Liver (tissue), 9 donors: Measurements from ENCODE around the gene STAT1. TPM values are rescaled to one million over a fixed set of nuclear protein-coding genes. Genes with fewer than 3 reads are reported as not detected.

Source experiments
- DNase-seq: peaks from one replicate; pipeline ENCODE4 v3.0.0-alpha.2; 2017; ENCODE audit warnings: low spot score
- H3K27ac ChIP-seq, 2 donors: one replicate each; pipeline ENCODE4 v1.7.0; 2013; ENCODE audit warnings: inconsistent platforms in 2 of 2, low read length in 2 of 2, control low read depth in 1 of 2, low read depth in 1 of 2, mild to moderate bottlenecking in 1 of 2
- H3K27me3 ChIP-seq, 4 donors: one replicate each; pipeline versions ENCODE4 v1.6.1 to v1.7.0; 2013; ENCODE audit warnings: low read length in 3 of 4, inconsistent platforms in 1 of 4, mild to moderate bottlenecking in 1 of 4, moderate library complexity in 1 of 4; ENCODE audit not compliant: control insufficient read depth in 4 of 4, insufficient read depth in 4 of 4
- H3K36me3 ChIP-seq, 4 donors: one replicate each; pipeline versions ENCODE4 v1.6.1 to v1.7.0; 2013; ENCODE audit warnings: low read length in 3 of 4, mild to moderate bottlenecking in 3 of 4, low read depth in 1 of 4, moderate library complexity in 1 of 4; ENCODE audit not compliant: control insufficient read depth in 4 of 4, insufficient read depth in 3 of 4
- H3K4me1 ChIP-seq, 4 donors: one replicate each; pipeline versions ENCODE4 v1.6.1 to v1.7.0; 2013; ENCODE audit warnings: low read length in 3 of 4, mild to moderate bottlenecking in 3 of 4, moderate library complexity in 1 of 4; ENCODE audit not compliant: control insufficient read depth in 4 of 4, insufficient read depth in 4 of 4
- H3K4me3 ChIP-seq, 3 donors: one replicate each; pipeline versions ENCODE4 v1.6.1 to v1.7.0; 2013; ENCODE audit warnings: low read length in 3 of 3, control low read depth in 1 of 3, low read depth in 1 of 3, mild to moderate bottlenecking in 1 of 3
- H3K9ac ChIP-seq, 2 donors: one replicate each; pipeline ENCODE4 v1.7.0; 2013; ENCODE audit warnings: low read length in 2 of 2, mild to moderate bottlenecking in 2 of 2, moderate library complexity in 2 of 2, control low read depth in 1 of 2, low read depth in 1 of 2
- H3K9me3 ChIP-seq, 4 donors: one replicate each; pipeline versions ENCODE4 v1.6.1 to v1.7.0; 2013; ENCODE audit warnings: low read length in 3 of 4; ENCODE audit not compliant: control insufficient read depth in 4 of 4
- EGR1 ChIP-seq, 2 donors: IDR thresholded peaks; 2 replicates each; pipeline ENCODE4 v1.6.1; 2016 to 2018; ENCODE audit warnings: antibody characterized with exemption in 2 of 2, low read depth in 2 of 2
- FOXA2 ChIP-seq: IDR thresholded peaks from 2 replicates; pipeline ENCODE4 v1.6.1; 2016; ENCODE audit warnings: antibody characterized with exemption
- GABPA ChIP-seq, 2 donors: IDR thresholded peaks in 1 of 2; conservative IDR thresholded peaks in 1 of 2; 2 replicates each; pipeline ENCODE4 v1.6.1; 2016; ENCODE audit warnings: antibody characterized with exemption in 2 of 2, mild to moderate bottlenecking in 1 of 2, moderate library complexity in 1 of 2
- HNF4G ChIP-seq: IDR thresholded peaks from 2 replicates; pipeline ENCODE4 v1.6.1; 2016; ENCODE audit warnings: antibody characterized with exemption
- JUND ChIP-seq, 2 donors: IDR thresholded peaks; 2 replicates each; pipeline ENCODE4 v1.6.1; 2016; ENCODE audit warnings: antibody characterized with exemption in 2 of 2
- RAD21 ChIP-seq, 2 donors: IDR thresholded peaks; 2 replicates each; pipeline ENCODE4 v1.6.1; 2016; ENCODE audit warnings: antibody characterized with exemption in 2 of 2, mild to moderate bottlenecking in 2 of 2
- RXRA ChIP-seq, 2 donors: IDR thresholded peaks; 2 replicates each; pipeline ENCODE4 v1.6.1; 2017 to 2018; ENCODE audit warnings: antibody characterized with exemption in 2 of 2, mild to moderate bottlenecking in 1 of 2
- SP1 ChIP-seq: IDR thresholded peaks from 2 replicates; pipeline ENCODE4 v1.6.1; 2018; ENCODE audit warnings: antibody characterized with exemption, mild to moderate bottlenecking
- TAF1 ChIP-seq: conservative IDR thresholded peaks from 2 replicates; pipeline ENCODE4 v1.6.1; 2016; ENCODE audit warnings: antibody characterized with exemption, mild to moderate bottlenecking
- YY1 ChIP-seq: IDR thresholded peaks from 2 replicates; pipeline ENCODE4 v1.6.1; 2016; ENCODE audit warnings: antibody characterized with exemption, mild to moderate bottlenecking
- WGBS: extraction: QIAGEN DNeasy Blood & Tissue Kit; methylation state at CpG from one replicate; pipeline ENCODE4 v1.1.7; 2013; 5-methylcytosine and 5-hydroxymethylcytosine counted together
- polyA plus RNA-seq, 2 donors: library from polyadenylated mRNA; stranded (reverse) in 1 of 2; unstranded in 1 of 2; fragments of 200-250 nt in 1 of 2; fragments of >200 nt in 1 of 2; fragmentation: Nextera tagmentation in 1 of 2; extraction: Ambion mirVana in 1 of 2; gene quantifications; one replicate each; pipeline versions ENCODE4 v1.2.1 to v1.2.3, GENCODE V29; 2013 to 2015
- total RNA-seq, 2 donors: library from RNA; depleted of rRNA; stranded (reverse); fragments of >200 nt; gene quantifications; one replicate each; pipeline ENCODE4 v1.2.3, GENCODE V29; 2014
- TF ChIP-seq, protein P1 (sequence below): IDR thresholded peaks from 2 replicates; pipeline ENCODE4 v1.6.1; 2016; ENCODE audit warnings: antibody characterized with exemption
- TF ChIP-seq, protein P2 (sequence below): IDR thresholded peaks from 2 replicates; pipeline ENCODE4 v1.6.1; 2016; ENCODE audit warnings: antibody characterized with exemption
- TF ChIP-seq, protein P3 (sequence below): fragments of 150-350 bp; IDR thresholded peaks from 2 replicates; pipeline ENCODE4 v1.5.1; 2017; ENCODE audit warnings: improper control_type of control experiment, low read depth, low read length; ENCODE audit not compliant: missing input control
- TF ChIP-seq, protein P4 (sequence below): IDR thresholded peaks from 2 replicates; pipeline ENCODE4 v1.6.1; 2016; ENCODE audit warnings: antibody characterized with exemption, mild to moderate bottlenecking
- donor health status: healthy.
- donor health status: healthy.
- donor health status: healthy.
- donor health status: healthy.
- donor health status: healthy.

STAT1 gene
- total and polyA plus RNA-seq, 4 donors = 26.2 to 78.7 (median 45.6) TPM

DNA sequence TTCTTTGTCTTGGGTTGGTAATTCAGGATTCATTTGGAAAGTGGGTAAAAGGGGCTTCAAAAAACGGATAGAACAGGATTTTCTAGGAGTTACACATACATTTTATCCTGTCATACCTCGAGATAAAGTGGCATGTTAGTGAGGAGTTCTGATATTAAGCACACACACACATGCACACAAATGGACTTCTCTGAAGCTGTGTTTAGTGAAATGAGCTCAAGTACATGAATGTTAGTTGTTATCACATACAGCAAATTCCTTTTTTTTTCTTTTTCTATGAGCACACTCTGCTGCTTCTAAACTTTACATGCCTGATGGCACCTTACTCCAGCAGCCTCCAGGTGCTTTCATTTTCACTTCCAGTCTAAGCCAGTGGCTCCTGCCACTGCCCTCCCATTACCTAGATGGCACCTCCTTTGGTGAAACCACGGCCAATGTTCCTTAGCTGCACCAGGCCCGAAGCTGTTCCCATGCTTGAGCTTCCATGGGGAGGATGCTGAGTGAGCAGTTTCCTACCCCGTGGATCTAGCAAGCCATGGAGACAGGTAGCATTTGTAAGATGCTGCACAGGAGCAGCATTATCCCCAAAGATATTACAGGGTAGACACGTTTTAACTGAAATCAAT, 49.7 kb downstream of the STAT1 start:
- TF ChIP-seq RXRA (IDR thresholded peaks at IDR 0.05) = no peak
- no peak for TF ChIP-seq JUND (IDR thresholded peaks at IDR 0.05)
- no peak for TF ChIP-seq YY1
- TF ChIP-seq TAF1 = no peak
- TF ChIP-seq, protein P1, sequence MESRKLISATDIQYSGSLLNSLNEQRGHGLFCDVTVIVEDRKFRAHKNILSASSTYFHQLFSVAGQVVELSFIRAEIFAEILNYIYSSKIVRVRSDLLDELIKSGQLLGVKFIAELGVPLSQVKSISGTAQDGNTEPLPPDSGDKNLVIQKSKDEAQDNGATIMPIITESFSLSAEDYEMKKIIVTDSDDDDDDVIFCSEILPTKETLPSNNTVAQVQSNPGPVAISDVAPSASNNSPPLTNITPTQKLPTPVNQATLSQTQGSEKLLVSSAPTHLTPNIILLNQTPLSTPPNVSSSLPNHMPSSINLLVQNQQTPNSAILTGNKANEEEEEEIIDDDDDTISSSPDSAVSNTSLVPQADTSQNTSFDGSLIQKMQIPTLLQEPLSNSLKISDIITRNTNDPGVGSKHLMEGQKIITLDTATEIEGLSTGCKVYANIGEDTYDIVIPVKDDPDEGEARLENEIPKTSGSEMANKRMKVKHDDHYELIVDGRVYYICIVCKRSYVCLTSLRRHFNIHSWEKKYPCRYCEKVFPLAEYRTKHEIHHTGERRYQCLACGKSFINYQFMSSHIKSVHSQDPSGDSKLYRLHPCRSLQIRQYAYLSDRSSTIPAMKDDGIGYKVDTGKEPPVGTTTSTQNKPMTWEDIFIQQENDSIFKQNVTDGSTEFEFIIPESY = no peak
- TF ChIP-seq RAD21 (IDR thresholded peaks at IDR 0.05) = no peak
- TF ChIP-seq, protein P2, sequence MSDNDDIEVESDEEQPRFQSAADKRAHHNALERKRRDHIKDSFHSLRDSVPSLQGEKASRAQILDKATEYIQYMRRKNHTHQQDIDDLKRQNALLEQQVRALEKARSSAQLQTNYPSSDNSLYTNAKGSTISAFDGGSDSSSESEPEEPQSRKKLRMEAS = no peak
- TF ChIP-seq EGR1 (IDR thresholded peaks at IDR 0.05; ENCODE audit: low read depth in 2 of 2) = no peak
- TF ChIP-seq, protein P3, sequence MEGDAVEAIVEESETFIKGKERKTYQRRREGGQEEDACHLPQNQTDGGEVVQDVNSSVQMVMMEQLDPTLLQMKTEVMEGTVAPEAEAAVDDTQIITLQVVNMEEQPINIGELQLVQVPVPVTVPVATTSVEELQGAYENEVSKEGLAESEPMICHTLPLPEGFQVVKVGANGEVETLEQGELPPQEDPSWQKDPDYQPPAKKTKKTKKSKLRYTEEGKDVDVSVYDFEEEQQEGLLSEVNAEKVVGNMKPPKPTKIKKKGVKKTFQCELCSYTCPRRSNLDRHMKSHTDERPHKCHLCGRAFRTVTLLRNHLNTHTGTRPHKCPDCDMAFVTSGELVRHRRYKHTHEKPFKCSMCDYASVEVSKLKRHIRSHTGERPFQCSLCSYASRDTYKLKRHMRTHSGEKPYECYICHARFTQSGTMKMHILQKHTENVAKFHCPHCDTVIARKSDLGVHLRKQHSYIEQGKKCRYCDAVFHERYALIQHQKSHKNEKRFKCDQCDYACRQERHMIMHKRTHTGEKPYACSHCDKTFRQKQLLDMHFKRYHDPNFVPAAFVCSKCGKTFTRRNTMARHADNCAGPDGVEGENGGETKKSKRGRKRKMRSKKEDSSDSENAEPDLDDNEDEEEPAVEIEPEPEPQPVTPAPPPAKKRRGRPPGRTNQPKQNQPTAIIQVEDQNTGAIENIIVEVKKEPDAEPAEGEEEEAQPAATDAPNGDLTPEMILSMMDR = no peak
- no peak for TF ChIP-seq FOXA2
- no peak for TF ChIP-seq SP1
- TF ChIP-seq, protein P4, sequence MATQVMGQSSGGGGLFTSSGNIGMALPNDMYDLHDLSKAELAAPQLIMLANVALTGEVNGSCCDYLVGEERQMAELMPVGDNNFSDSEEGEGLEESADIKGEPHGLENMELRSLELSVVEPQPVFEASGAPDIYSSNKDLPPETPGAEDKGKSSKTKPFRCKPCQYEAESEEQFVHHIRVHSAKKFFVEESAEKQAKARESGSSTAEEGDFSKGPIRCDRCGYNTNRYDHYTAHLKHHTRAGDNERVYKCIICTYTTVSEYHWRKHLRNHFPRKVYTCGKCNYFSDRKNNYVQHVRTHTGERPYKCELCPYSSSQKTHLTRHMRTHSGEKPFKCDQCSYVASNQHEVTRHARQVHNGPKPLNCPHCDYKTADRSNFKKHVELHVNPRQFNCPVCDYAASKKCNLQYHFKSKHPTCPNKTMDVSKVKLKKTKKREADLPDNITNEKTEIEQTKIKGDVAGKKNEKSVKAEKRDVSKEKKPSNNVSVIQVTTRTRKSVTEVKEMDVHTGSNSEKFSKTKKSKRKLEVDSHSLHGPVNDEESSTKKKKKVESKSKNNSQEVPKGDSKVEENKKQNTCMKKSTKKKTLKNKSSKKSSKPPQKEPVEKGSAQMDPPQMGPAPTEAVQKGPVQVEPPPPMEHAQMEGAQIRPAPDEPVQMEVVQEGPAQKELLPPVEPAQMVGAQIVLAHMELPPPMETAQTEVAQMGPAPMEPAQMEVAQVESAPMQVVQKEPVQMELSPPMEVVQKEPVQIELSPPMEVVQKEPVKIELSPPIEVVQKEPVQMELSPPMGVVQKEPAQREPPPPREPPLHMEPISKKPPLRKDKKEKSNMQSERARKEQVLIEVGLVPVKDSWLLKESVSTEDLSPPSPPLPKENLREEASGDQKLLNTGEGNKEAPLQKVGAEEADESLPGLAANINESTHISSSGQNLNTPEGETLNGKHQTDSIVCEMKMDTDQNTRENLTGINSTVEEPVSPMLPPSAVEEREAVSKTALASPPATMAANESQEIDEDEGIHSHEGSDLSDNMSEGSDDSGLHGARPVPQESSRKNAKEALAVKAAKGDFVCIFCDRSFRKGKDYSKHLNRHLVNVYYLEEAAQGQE = no peak
- Histone ChIP-seq H3K27me3 (no peaks in the 10 kb centered on the region), H3K9me3 (no peaks in the 10 kb centered on the region), H3K4me1 (no peaks in the 10 kb centered on the region), H3K4me3 (no peak overlapping the region), H3K9ac (no peak overlapping the region), H3K27ac (no peak overlapping the region), H3K36me3 (peaks cover 5 to 50% (median 45%) of the 10 kb centered on the region in 4 donors)
- 86% methylated on average over 6 of the region's 6 CpGs for WGBS
- no peak for DNase-seq

DNA sequence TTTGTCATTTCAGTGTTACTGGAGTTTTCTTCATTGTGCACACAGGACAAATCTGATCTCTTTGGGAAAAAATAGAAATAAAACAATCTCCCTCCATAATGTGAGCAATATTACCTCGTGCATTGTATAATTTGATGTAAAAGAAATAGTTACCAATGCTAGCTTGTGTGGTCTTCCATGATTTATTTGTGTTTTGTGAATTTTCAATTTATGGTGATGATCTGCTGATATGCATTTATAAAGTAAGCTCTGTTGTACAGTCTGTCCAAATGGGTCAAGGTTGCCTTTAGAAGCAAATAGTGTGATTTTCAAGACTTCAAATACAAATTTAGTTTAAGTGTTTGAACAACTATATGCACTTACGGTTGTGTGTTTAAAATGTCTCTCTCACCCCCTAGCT, 50.9 kb downstream of the STAT1 start:
- H3K36me3 ChIP-seq = peaks cover 5 to 42% (median 36%) of the 10 kb centered on the region in 4 donors

More for the DNA sequence above, 50.9 kb downstream of the STAT1 start:
- Histone ChIP-seq H3K27me3 (no peaks in the 10 kb centered on the region), H3K4me1 (no peaks in the 10 kb centered on the region), H3K4me3 (no peak overlapping the region), H3K9ac (no peak overlapping the region), H3K9me3 (no peaks in the 10 kb centered on the region), H3K27ac (no peak overlapping the region)
- TF ChIP-seq, protein P3 = no peak
- TF ChIP-seq RXRA (IDR thresholded peaks at IDR 0.05) = no peak
- no peak for TF ChIP-seq EGR1 (IDR thresholded peaks at IDR 0.05; ENCODE audit: low read depth in 2 of 2)
- TF ChIP-seq HNF4G = no peak
- TF ChIP-seq YY1 = no peak
- no peak for TF ChIP-seq GABPA (IDR thresholded peaks at IDR 0.05 in 1 of 2, conservative IDR thresholded peaks at IDR 0.05 in 1 of 2)
- WGBS = 91% methylated on average over 2 of the region's 2 CpGs
- DNase-seq = no peak
